Coronary artery (tissue), 2 donors: Measurements from ENCODE around the gene SLC38A7.

ENCODE experiments used
- DNase-seq: peaks from one replicate; pipeline ENCODE4 v3.0.0-alpha.2; 2017; ENCODE audit warnings: low spot score
- H3K27ac ChIP-seq, 2 donors: fragments of 200-600 bp; sonication (generic); one replicate each; pipeline ENCODE4 v1.5.1; 2016 to 2019
- H3K4me3 ChIP-seq: fragments of 200-600 bp; sonication (generic); 2 replicates; pipeline ENCODE4 v1.5.1; 2016; ENCODE audit warnings: mild to moderate bottlenecking, moderate library complexity
- CTCF ChIP-seq: fragments of 200-600 bp; sonication (generic); IDR thresholded peaks from one replicate; pipeline ENCODE4 v1.5.1; 2019; ENCODE audit warnings: antibody characterized with exemption

The SLC38A7 gene

GRCh38 chr16:58727796-58728568 is 43.4 kb upstream of the SLC38A7 start:
- Histone ChIP-seq H3K4me3 (no peak overlapping the region), H3K27ac (no peak overlapping the region)
- no peak for DNase-seq
- no peak for TF ChIP-seq CTCF

GRCh38 chr16:58727028-58727781 is 42.6 kb upstream of the SLC38A7 start:
- Histone ChIP-seq H3K27ac (no peak overlapping the region), H3K4me3 (no peak overlapping the region)
- no peak for TF ChIP-seq CTCF
- DNase-seq = no peak

GRCh38 chr16:58723109-58723508 is 38.5 kb upstream of the SLC38A7 start:
- no peak overlapping the region for H3K27ac ChIP-seq
- no peak overlapping the region for H3K4me3 ChIP-seq
- DNase-seq = no peak
- no peak for TF ChIP-seq CTCF

GRCh38 chr16:58717994-58718393 is 33.4 kb upstream of the SLC38A7 start:
- no peak overlapping the region for H3K27ac ChIP-seq
- no peak overlapping the region for H3K4me3 ChIP-seq
- no peak for DNase-seq
- no peak for TF ChIP-seq CTCF

GRCh38 chr16:58716468-58716867 is 31.9 kb upstream of the SLC38A7 start:
- TF ChIP-seq CTCF = no peak
- Histone ChIP-seq H3K27ac (no peak overlapping the region), H3K4me3 (no peak overlapping the region)
- DNase-seq = no peak

- no peak for DNase-seq
- Histone ChIP-seq H3K4me3 (no peak overlapping the region), H3K27ac (no peak overlapping the region)
- no peak for TF ChIP-seq CTCF
Measured at GRCh38 chr16:58713742-58714141, 29.2 kb upstream of the SLC38A7 start.

GRCh38 chr16:58709333-58709732 is 24.8 kb upstream of the SLC38A7 start:
- no peak for DNase-seq
- no peak overlapping the region for H3K27ac ChIP-seq
- TF ChIP-seq CTCF = no peak
- H3K4me3 ChIP-seq = no peak overlapping the region
